ENCODE data around the gene FADD.

- no peak for TF ChIP-seq EZH2 (IDR thresholded peaks at IDR 0.05; ENCODE audit: insufficient read depth, low read length)
- TF ChIP-seq, protein P1, sequence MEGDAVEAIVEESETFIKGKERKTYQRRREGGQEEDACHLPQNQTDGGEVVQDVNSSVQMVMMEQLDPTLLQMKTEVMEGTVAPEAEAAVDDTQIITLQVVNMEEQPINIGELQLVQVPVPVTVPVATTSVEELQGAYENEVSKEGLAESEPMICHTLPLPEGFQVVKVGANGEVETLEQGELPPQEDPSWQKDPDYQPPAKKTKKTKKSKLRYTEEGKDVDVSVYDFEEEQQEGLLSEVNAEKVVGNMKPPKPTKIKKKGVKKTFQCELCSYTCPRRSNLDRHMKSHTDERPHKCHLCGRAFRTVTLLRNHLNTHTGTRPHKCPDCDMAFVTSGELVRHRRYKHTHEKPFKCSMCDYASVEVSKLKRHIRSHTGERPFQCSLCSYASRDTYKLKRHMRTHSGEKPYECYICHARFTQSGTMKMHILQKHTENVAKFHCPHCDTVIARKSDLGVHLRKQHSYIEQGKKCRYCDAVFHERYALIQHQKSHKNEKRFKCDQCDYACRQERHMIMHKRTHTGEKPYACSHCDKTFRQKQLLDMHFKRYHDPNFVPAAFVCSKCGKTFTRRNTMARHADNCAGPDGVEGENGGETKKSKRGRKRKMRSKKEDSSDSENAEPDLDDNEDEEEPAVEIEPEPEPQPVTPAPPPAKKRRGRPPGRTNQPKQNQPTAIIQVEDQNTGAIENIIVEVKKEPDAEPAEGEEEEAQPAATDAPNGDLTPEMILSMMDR (IDR thresholded peaks at IDR 0.05; ENCODE audit: insufficient read depth, low read depth, low read length), result no peak
These were observed 20.8 kb upstream of the FADD start for GRCh38 chr11:70182266-70182665.

All from astrocyte (in vitro differentiated cells and primary cell).